ENCODE data around the gene RBBP8NL.

GRCh38 chr20:62407221-62407992 is 19.9 kb downstream of the RBBP8NL start, which contains the start of gene CABLES2:
- TF ChIP-seq CTCF (IDR thresholded peaks at IDR 0.05; ENCODE audit: low read depth, low read length, missing input control) (no peak), RAD21 (IDR thresholded peaks at IDR 0.05) (no peak), YY1 (IDR thresholded peaks at IDR 0.05) (no peak), MAX (IDR thresholded peaks at IDR 0.05) (no peak), RXRA (IDR thresholded peaks at IDR 0.05) (no peak), SP1 (IDR thresholded peaks at IDR 0.05) (peak; percentile 58), ATF3 (IDR thresholded peaks at IDR 0.05) (no peak), TAF1 (conservative IDR thresholded peaks at IDR 0.05) (no peak), GABPA (IDR thresholded peaks at IDR 0.05 in 1 of 2, conservative IDR thresholded peaks at IDR 0.05 in 1 of 2) (no peak), REST (IDR thresholded peaks at IDR 0.05) (no peak), EGR1 (IDR thresholded peaks at IDR 0.05; ENCODE audit: low read depth in 2 of 2) (no peak), JUND (IDR thresholded peaks at IDR 0.05) (no peak), HNF4G (IDR thresholded peaks at IDR 0.05) (no peak)
